NCI-H748 treated with DMSO at 0.1 percent for 48 hours (cell line): ENCODE measurements around the gene TMOD4.
"Not testable (repeated sequence)": the region's sequence is repeated elsewhere in the genome, so short reads cannot be mapped to it uniquely, and the experiment has no call there.

Experiments
- DNase-seq: peaks from one replicate; lab custom pipeline; 2025; lab: John Stamatoyannopoulos, UW

The TMOD4 gene

DNA sequence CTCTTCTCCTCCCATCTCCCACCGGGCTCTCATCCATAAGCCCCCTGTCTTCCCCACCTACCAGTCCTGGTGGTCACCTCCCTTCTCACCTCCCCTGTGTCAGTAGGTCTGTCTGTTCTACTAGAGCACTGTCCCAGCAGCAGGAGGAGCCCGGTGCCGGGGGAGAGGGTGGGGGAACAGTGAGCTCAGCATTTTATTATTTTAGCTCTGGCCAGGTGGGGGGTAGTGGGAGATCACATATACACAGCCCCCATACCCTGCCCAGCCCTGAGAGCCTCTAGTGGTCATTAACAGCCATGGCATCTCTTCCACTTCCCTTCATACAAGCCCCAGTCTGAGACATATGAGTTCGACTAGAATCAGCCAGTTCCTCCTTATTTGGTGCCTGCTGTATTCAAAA, at the start of gene TMOD4:
Gene TMOD4, minus strand, starts transcription at position 119 of the 400 bp plus-strand sequence. CDS start 1,106 bp downstream, outside the sequence.
- DNase-seq = no peak

DNA sequence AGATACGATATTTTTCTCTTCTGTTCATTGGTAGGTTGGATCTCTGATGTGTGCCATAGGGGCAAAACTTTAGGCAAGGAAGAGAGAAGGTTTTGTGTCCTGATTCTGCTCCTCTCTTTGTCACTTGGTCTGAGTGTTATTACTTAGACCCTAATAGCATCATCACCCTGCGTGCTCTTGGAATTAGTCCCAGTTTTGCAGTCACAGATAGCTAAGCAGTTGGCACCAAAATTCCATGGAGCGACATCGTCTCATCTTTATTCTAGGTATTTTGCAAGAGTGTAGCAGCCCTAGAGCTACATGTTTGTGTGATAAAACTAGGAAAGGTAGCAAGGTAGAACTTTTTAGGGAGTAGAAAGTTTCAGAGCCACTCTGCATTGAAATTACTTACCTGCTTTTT, 46.3 kb upstream of the TMOD4 start:
- DNase-seq = no peak

DNA sequence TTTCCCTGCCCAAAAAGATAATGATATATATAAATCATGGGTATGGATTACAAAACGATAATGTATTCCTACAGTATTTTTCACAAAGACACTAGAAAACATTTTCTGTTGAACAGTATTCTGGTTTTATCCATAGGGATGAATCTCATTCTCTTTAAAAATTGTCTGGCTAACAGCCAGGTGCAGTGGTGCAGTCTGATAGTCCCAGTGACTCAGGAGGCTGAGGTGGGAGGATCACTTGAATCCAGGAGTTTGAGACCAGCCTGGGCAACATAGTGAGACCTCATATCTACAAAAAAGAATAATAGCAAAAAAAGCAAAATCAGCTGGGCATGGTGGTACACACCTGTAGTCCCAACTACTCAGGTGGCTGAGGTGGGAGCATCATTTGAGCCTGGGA, 45.8 kb upstream of the TMOD4 start:
- no peak for DNase-seq

DNA sequence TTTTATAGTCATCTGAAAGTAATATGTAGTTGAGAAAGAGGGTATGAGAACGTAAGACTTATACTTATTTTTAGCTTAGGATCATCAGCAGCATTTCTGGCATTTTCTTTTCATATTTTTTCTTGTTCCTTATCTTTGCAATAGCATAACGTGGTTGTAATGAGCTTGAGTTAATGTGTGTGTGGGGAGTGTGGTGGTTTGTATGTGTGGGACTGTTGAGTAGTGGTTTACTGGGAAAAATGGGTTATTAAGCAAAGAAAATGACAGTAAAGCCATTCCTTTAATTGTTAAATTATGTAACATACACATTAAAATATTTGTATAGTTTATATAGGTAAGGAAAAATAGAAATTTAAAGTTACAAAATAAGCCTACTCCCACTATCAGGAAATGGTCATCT, 37.8 kb upstream of the TMOD4 start:
- DNase-seq = no peak

DNA sequence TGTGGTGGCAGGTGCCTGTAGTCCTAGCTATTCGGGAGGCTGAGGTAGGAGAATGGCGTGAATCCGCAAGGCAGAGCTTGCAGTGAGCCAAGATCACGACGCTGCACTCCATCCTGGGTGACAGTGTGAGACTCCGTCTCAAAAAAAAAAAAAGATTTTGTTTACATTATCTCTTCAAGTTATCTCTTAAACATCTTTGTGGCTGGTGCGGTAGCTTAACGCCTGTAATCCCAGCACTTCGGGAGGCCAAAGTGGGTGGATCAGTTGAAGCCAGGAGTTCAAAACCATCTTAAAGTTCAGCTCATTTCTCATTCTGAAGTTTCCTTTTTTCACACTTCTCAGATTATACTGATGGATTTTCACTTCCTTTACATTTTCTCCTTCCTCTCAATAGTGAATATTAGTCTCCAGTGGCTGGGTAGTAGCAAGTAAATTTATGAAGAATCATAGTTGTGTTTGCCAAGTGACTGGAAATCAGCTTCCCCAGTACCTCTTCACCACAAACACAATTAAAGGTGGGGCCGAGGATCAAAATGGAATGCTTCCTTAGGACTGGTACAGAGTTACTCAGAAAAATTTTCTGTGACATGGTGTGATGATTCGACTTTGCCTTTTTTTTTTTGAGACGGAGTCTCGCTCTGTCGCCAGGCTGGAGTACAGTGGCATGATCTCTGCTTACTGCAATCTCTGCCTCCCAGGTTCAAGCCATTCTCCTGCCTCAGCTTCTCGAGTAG, 36.4 kb upstream of the TMOD4 start:
- no peak for DNase-seq

DNA sequence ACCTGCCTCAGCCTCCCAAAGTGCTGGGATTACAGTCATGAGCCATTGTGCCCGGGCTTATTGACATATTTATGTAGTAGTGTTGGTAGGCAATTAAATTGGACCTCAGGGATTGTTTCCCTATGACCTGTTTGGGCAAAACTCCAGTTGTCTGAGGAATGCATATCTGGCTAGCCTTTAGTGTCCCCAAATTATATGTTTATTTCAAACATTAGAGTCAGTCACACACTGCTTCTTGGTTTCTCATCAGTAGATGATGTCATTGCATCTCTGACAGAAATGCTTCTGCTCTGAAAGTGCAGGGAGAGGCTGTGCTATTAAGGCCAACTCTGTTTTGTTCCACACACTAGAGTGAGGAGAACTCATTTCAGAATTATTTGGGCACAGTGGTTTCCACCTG, 35.0 kb upstream of the TMOD4 start:
- no peak for DNase-seq

DNA sequence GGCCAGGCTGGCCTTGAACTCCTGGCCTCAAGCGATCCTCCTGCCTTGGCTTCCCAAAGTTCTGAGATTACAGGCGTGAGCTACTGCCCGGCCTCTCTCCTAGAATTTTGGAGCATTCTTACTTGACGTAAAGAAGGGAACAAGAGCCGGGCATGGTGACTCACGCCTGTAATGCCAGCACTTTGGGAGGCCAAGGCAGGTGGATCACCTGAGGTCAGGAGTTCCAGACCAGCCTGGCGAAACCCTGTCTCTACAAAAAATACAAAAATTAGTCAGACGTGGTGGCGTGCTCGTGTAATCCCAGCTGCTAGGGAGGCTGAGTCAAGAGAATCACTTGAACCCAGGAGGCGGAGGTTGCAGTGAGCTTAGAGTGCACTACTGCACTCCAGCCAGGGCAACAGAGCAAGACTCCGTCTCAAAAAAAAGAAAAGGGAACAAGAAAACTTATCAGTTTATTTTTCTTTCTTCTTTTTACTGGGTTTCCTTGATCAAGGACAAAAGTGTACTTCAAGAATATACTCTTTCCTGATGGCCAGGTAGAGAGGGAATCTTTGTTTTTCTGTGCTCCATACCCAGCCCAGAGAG, 29.7 kb upstream of the TMOD4 start:
- DNase-seq = not testable (repeated sequence)

DNA sequence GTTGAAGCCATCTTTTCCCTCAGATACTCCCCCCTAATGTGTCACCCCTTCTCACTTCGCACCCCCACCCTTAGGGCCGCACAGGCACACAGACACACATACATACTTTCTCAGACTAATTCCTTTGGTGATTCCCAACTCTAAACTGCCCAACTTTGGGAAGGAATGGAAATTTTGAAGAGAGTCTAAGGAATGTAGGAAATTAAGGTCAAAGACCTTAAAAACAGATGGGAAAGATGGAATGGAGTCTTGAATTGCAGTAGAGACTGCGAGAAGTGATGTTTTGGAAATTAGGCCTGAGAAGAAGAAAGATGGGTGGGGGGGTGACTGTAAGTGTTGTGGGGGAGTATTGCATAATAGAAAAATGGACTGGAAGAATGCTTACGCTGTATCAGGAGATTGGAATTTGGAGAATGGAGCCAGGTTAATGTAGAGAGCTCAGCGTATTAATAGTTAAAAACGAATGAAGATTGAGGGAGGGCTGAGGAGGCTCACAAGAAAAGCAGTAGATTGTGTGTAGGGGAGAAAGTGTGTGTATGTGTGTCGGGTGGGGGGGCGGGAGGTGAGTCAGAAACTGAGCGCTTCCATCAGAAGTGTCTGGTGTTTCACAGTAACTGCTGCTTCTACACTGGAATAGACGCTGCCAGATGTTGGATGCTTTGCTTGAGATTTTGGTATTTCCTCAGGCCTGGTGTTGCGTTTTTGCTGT, 24.2 kb upstream of the TMOD4 start:
- DNase-seq = no peak

DNA sequence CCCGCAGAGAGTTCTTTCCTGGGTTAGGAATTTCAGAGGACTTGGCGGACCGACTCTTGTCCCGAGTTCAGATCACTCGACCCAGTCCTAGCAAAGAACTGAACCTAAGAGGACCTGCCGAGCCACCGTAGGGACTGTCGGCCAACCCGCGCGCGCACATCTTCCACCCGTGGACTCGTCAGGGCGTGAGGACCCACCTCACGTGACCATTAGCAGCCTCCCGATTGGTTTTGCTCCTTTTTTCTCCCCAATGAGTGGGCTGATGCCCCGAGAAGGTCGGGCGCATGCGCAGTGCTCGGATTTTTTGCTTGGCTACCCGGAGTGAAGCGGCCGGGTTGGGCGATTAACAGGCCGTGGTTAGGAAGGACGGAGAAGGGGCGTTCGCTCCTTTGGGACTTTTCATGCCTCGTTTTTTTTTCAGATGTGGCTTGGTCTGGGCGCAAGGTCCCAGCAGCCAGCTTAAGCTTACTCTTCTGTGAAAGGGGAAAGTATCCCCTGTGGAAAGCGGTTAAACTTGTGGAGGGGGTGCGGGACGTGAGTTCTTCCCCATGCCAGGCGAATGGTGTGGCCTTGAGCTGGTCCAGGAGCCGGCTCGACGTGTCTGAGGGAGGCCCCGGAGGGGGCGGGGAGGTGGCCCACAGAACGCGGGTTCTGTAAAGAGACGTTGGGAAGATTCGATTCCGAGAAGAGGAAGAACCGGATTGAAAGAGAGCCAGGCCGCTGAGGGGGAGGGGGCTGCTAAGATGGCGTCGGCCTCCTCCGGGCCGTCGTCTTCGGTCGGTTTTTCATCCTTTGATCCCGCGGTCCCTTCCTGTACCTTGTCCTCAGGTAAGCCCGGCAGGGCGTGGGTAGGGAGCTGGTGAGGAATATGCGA, 22.7 kb upstream of the TMOD4 start, which contains the start of gene PIP5K1A:
Gene PIP5K1A, plus strand, starts transcription at position 299 of the 874 bp plus-strand sequence. Its CDS starts 445 bp downstream, at position 744.
- DNase-seq = peak; percentile 98

DNA sequence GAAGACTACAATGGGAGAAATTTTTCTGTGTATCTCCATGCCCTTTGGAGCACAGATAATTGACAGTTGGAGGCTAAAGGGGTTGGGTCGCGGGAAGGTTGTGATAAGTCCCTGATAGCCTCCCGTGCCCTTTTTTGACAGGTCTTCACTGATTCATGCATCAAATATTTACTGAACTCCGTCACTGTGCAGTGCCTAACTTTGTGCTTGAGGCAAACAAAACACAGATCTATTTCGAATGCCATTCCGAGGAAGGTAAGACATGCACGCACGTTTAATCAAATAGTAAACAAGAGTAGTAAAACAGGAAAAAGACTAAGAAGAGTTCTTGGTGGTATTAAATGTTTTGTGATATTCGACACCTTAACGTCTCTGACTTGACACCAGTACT, 22.1 kb upstream of the TMOD4 start:
- DNase-seq = no peak

DNA sequence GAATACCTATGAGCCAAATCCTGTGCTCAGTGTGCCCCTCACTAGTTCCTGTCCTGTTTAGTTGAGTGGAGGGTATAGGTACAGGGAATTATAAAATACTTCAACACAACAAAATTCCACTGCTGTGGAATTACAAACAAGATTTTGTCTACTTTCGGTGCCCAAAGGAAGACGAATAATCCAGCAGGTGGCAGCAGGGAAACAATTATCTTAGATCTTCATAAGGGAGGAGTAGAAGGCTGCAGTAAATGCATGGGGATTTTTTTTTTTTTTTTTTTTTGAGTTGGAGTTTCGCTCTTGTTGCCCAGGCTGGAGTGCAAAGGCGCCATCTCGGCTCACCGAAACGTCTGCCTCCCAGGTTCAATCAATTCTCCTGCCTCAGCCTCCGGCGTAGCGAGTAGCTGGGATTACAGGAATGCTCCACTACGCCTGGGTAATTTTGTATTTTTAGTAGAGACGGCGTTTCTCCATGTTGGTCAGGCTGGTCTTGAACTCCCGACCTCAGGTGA, 20.6 kb upstream of the TMOD4 start:
- peak; percentile 71 for DNase-seq

DNA sequence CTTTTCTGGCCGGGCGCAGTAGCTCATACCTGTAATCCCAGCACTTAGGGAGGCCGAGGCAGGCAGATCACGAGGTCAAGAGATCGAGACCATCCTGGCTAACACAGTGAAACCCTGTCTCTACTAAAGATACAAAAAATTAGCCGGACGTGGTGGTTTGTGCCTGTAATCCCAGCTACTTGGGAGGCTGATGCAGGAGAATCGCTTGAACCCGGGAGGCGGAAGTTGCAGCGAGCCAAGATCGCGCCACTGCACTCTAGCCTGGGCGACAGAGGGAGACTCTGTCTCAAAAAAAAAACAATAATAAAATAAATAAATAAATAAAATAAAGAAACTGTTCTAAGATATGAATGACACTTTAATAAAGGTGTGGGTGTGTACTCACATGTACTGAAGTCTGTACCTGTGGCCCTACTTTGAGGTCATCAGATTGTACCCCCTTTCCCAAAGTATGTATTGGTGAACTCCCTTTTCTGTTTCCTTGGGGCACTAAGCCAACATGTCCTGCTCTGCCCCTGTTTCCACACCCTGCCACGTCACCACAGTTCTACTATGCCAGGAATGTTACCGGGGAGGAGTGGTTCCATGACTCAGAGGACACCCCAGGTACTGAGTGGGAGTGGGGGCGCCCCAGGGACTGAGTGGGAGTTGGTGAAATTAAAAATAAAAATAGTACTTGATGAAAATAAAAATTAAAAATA, 19.3 kb upstream of the TMOD4 start:
- not testable (repeated sequence) for DNase-seq

DNA sequence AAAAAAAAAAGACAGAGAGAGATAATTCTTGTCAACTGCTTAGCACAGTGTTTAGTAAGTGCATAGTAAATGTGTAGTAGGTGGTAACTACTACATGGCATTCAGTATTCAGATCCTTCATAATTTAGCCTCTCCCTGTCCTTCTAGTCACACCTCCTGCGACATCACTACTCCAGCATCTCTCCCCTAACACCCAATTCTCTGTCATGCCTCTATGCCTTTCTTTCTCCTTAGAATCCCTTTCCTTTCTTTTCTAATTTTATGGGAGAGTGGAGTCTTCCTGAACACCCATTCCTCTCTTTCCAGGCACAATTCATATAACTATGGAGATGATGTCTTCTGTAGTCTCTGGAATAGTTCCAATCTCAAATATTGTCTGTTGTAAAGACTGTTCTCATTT, 18.1 kb upstream of the TMOD4 start:
- no peak for DNase-seq

DNA sequence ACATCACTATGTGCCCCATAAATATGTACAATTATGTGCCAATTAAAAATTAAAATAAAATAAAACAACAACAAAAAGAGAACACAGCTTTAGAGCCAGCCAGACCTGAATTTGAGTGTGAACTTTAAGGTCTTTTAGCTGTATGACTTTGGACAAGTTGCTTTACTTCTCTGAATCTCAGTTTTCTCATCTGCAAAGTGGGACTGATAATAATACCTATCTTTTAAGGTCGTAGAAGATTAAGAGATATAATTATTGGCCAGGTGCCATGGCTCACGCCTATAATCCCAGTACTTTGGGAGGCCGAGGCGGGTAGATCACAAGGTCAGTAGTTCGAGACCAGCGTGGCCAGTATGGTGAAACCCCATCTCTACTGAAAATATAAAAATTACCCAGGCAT, 17.5 kb upstream of the TMOD4 start:
- no peak for DNase-seq

DNA sequence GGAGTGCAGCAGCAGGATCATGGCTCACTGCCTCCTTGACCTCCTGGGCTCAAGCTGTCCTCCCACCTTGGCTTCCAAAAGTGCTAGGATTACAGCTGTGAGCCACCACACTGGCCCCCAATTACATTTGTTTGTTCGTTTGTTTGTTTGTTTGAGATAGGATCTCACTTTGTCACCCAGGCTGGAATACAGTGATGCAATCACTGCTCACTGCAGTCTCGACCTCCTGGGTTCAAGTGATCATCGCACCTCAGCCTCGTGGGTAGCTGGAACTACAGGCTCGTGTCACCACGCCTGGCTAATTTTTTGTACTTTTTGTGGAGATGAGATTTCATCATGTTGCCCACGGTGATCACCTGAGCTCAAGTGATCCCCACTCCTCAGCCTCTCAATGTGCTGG, 16.3 kb upstream of the TMOD4 start:
- no peak for DNase-seq

DNA sequence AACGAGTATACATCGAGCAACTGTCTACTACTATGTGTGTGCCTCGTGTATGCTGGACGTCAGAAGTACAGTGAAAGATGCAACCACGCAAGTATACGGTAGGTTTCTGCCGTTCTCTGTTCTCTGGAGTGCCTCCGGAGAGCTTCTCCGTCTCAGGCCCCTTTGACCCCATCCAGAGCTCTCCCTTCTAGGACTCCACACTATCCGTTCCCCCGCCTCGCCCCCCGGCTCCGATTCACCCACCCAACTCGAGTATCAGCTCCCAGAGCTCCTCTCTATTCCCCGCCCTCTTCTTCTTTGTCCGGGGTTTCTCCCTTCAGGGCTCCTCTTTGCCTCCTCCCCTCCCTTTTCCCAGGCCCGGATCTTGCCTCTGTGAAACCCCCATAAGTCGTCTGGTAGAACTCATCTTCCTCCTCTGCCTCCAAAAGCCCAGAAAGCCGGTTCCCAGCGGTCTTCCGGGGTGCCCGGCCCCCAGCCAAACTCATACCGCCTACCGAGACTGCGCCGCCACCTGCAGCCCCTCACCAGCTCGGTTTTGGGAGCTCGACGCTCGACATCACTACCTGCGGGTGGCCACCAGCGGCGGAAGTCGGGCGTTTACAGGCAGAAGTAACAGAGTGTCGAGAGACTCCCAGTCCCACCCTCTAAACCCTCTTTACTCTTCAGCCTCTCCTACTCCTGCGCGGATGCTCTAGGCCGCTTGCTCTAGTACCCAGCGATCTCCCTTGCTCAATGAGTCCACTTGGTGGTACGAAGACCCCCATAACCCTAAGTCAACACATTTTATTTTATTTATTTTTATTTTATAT, 14.1 kb upstream of the TMOD4 start, which contains the start of gene VPS72:
Gene VPS72, minus strand, starts transcription at position 561 of the 809 bp plus-strand sequence. Its CDS starts 76 bp downstream, at position 485.
- peak; percentile 77 for DNase-seq

DNA sequence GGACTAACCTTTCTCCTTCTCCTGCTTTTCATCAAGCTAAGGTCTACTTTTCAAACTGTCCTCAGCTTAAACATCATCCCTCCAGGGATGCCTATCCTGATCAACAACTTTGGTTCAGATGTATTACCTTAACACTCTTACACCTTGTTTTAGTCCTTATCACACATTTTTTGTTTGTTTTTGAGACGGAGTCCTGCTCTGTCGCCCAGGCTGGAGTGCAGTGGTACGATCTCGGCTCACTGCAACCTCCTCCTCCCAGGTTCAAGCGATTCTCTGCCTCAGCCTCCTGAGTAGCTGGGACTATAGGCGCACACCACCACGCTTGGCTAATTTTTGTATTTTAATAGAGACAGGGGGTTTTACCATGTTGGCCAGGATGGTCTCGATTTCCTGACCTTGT, 12.9 kb upstream of the TMOD4 start:
- not testable (repeated sequence) for DNase-seq

DNA sequence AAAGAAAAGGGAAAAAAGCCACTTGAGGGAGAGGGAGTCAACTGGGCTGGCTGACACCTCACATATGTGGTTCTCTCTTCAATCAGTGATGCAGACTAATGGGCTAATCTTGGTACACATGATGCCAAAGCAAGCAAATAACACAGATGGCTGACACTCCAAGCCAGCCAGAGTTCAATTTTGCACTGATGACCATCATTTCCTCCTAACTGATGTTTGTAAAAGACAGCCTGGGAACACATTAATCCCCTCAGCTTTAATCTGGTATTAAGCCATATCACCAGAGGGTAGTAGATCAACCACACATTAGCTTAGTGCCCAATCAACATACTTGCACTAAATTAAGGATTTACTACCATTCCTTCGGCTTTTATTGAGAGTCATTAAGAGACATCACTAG, 11.4 kb upstream of the TMOD4 start:
- no peak for DNase-seq

DNA sequence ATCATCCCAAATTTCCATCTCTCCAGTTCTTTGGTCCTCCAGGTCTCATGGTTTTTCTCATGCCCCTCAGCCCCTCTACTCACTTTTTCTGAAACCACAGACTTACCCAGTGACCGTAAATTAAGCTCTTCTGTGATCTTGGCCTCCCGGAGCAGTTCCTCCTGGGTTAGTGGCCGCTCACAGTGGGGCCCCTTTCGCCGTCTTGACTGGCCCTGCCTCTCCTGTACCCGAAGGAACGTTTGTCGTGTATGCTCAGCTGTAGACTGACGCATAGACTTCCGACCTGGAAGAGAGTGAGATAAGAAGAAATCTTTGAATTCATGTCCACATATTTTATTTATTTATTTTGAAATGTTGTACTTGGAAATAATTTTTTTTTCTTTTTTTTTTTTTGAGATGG, 8.4 kb upstream of the TMOD4 start:
- DNase-seq = no peak

DNA sequence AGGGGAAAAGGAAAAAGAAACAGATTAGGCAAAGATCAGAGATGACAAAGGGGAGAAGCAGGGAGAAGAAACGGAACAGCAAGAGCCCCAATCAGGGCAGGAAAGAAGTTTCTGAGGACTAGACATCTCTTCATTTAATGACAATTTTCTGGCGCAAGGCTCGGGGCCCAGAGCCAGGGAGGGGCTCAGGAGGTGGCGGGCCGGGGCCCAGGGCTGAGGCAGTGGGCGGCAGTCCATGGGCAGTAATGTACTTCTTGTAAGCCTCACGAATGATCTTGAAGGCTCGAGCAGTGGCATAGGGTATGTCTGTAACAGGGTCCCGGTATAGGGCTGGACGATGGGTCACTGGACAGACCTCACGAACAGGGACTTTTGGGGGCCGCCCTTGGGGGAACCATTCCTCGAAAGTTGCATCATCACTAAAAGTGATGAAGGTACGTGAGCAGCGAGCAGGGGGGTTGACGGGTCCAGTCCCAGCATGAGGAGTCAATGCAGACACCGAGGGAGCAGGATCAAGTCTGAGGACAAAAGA, 799 bp upstream of the TMOD4 start:
- DNase-seq = no peak
